HepG2 (cell line): Measurements from ENCODE around the gene SBNO2. TPM values are rescaled to one million over a fixed set of nuclear protein-coding genes. Genes with fewer than 3 reads are reported as not detected.

Source experiments
- AGO2 ChIP-seq: fragments of 200-400 bp; formaldehyde crosslinking; optimal IDR thresholded peaks from 2 replicates; pipeline ENCODE3; 2017; ENCODE audit warnings: mild to moderate bottlenecking, low read depth, low read length, moderate library complexity
- DPF2 ChIP-seq: sonication (generic); formaldehyde crosslinking; IDR thresholded peaks from 2 replicates; pipeline ENCODE4 v1.4.0; 2020; ENCODE audit warnings: mild to moderate bottlenecking, low read depth, missing genetic modification reagents, borderline replicate concordance
- KDM3A ChIP-seq: IDR thresholded peaks from 2 replicates; pipeline ENCODE4 v1.6.1; 2018; ENCODE audit warnings: low read depth, missing compliant biosample characterization
- KIAA2018 ChIP-seq: sonication (generic); formaldehyde crosslinking; IDR thresholded peaks from 2 replicates; pipeline ENCODE4 v1.5.0; 2020; ENCODE audit warnings: mild to moderate bottlenecking, missing genetic modification reagents, borderline replicate concordance
- MAZ ChIP-seq, 2 experiments: sonication (generic) in 1 of 2; formaldehyde crosslinking in 1 of 2; IDR thresholded peaks; 2 replicates each; pipeline versions ENCODE4 v1.5.0 to v1.6.1; 2012 to 2020; ENCODE audit warnings: low read depth in 2 of 2, mild to moderate bottlenecking in 2 of 2, borderline replicate concordance in 1 of 2, improper control_type of control experiment in 1 of 2, low read length in 1 of 2, missing genetic modification reagents in 1 of 2, moderate library complexity in 1 of 2
- PATZ1 ChIP-seq: sonication (generic); formaldehyde crosslinking; IDR thresholded peaks from 2 replicates; pipeline ENCODE4 v1.4.0; 2020; ENCODE audit warnings: missing genetic modification reagents
- RCOR2 ChIP-seq: IDR thresholded peaks from 2 replicates; pipeline ENCODE4 v1.6.1; 2016; ENCODE audit warnings: missing biosample characterization, missing genetic modification reagents
- SOX5 ChIP-seq: IDR thresholded peaks from 2 replicates; pipeline ENCODE4 v1.6.1; 2016; ENCODE audit warnings: borderline replicate concordance
- SRY ChIP-seq: sonication (generic); formaldehyde crosslinking; IDR thresholded peaks from 2 replicates; pipeline ENCODE4 v1.8.0; 2022; ENCODE audit warnings: mild to moderate bottlenecking, missing genetic modification reagents
- ZNF512B ChIP-seq: sonication (generic); formaldehyde crosslinking; IDR thresholded peaks from 2 replicates; pipeline ENCODE4 v1.5.1; 2020; ENCODE audit warnings: missing genetic modification reagents, mild to moderate bottlenecking, borderline replicate concordance
- ZNF768 ChIP-seq: sonication (generic); formaldehyde crosslinking; IDR thresholded peaks from 2 replicates; pipeline ENCODE4 v1.4.0; 2020; ENCODE audit warnings: missing genetic modification reagents
- ZNF788 ChIP-seq: sonication (generic); formaldehyde crosslinking; IDR thresholded peaks from 2 replicates; pipeline ENCODE4 v1.5.0; 2020; ENCODE audit warnings: mild to moderate bottlenecking, missing genetic modification reagents, borderline replicate concordance
- polyA plus RNA-seq, 8 experiments: library from polyadenylated mRNA; depleted of rRNA in 3 of 8; stranded (reverse) in 7 of 8; unstranded in 1 of 8; fragments of >200 nt; fragmentation: Illumina TruSeq in 4 of 8; extraction: Trizol in 4 of 8; gene quantifications; 2 replicates each; pipeline versions ENCODE4 v1.2.1 to v1.2.3, GENCODE V29; 2011 to 2016; ENCODE audit warnings: low read depth in 4 of 8, missing spikeins in 1 of 8, mixed read lengths in 1 of 8; ENCODE audit not compliant: insufficient read depth in 1 of 8
- total RNA-seq, 5 experiments: library from RNA; depleted of rRNA; stranded (reverse); fragments of >200 nt; fragmentation: Illumina TruSeq; extraction: Trizol; gene quantifications; 2 replicates each; pipeline ENCODE4 v1.2.3, GENCODE V29; 2016; ENCODE audit warnings: low read depth in 1 of 5

The SBNO2 gene
- total and polyA plus RNA-seq, 2 of the 13 experiments (the other 11 are each of a cell fraction or from before 2014, with no cell fraction given): 8.6 to 10.4 TPM

- TF ChIP-seq KIAA2018 (CRISPR knock-in tag): no peak
- no peak for TF ChIP-seq MAZ (IDR thresholded peaks at IDR 0.05; ENCODE audit: borderline replicate concordance, low read depth, low read length)
- no peak for TF ChIP-seq MAZ (CRISPR knock-in tag; IDR thresholded peaks at IDR 0.05; ENCODE audit: low read depth)
- 0 out of 2 replicates have a peak, but pooled peaks have one; percentile 32 for TF ChIP-seq SRY (CRISPR knock-in tag)
- TF ChIP-seq SOX5: no peak
- no peak for TF ChIP-seq PATZ1
- 0 out of 2 replicates have a peak, but pooled peaks have one; percentile 9 for TF ChIP-seq ZNF768 (CRISPR knock-in tag)
- TF ChIP-seq KDM3A (CRISPR knock-in tag): no peak
- peak; percentile 99 for TF ChIP-seq AGO2
- no peak for TF ChIP-seq DPF2 (CRISPR knock-in tag)
- TF ChIP-seq RCOR2 (CRISPR knock-in tag): no peak
- TF ChIP-seq ZNF788 (CRISPR knock-in tag): no peak
- no peak for TF ChIP-seq ZNF512B (CRISPR knock-in tag)
These were observed 88.2 kb downstream of the SBNO2 start (continued) for GRCh38 chr19:1085676-1086442.
